DOHH2 (cell line): Measurements from ENCODE around the gene LMNB1.

Experiments
- H3F3A ChIP-seq: fragments of 200-600 bp; sonication (generic), shearing (Covaris generic); 2 replicates; pipeline ENCODE4 v1.6.0; 2016; ENCODE audit warnings: antibody characterized with exemption, mild to moderate bottlenecking; ENCODE audit not compliant: control insufficient read depth, insufficient read depth
- H3K27ac ChIP-seq: fragments of 200-600 bp; sonication (generic); 2 replicates; pipeline ENCODE4 v1.5.1; 2014; ENCODE audit warnings: low read depth, mild to moderate bottlenecking, low read length, moderate library complexity
- H3K27me3 ChIP-seq: fragments of 200-600 bp; sonication (generic); 2 replicates; pipeline ENCODE4 v1.6.1; 2014; ENCODE audit warnings: mild to moderate bottlenecking, low read length, mixed read lengths; ENCODE audit not compliant: control insufficient read depth
- H3K36me3 ChIP-seq: fragments of 200-600 bp; sonication (generic); 2 replicates; pipeline ENCODE4 v1.6.1; 2014; ENCODE audit warnings: mild to moderate bottlenecking, low read length, moderate library complexity, mixed read lengths; ENCODE audit not compliant: control insufficient read depth
- H3K4me1 ChIP-seq: fragments of 200-600 bp; sonication (generic); 2 replicates; pipeline ENCODE4 v1.6.1; 2014; ENCODE audit warnings: mild to moderate bottlenecking, low read length, mixed read lengths; ENCODE audit not compliant: control insufficient read depth
- H3K4me2 ChIP-seq: fragments of 200-600 bp; sonication (generic); 2 replicates; pipeline ENCODE4 v1.6.0; 2014; ENCODE audit warnings: mild to moderate bottlenecking, low read length, moderate library complexity
- H3K4me3 ChIP-seq: fragments of 200-600 bp; sonication (generic); 2 replicates; pipeline ENCODE4 v1.5.1; 2014; ENCODE audit warnings: mild to moderate bottlenecking, low read length, mixed read lengths
- H3K79me2 ChIP-seq: fragments of 200-600 bp; sonication (generic); 2 replicates; pipeline ENCODE4 v1.6.1; 2014; ENCODE audit warnings: mild to moderate bottlenecking, low read length, mixed read lengths; ENCODE audit not compliant: control insufficient read depth
- H3K9me2 ChIP-seq: fragments of 200-600 bp; sonication (generic); replicated peaks from 2 replicates; pipeline ENCODE4 v1.6.1; 2014; ENCODE audit warnings: mild to moderate bottlenecking, low read length, mixed read lengths; ENCODE audit not compliant: control insufficient read depth
- H3K9me3 ChIP-seq: fragments of 200-600 bp; sonication (generic); 2 replicates; pipeline ENCODE4 v1.6.1; 2014; ENCODE audit warnings: antibody characterized with exemption, low read length, mixed read lengths; ENCODE audit not compliant: control insufficient read depth, insufficient read depth
- H4K20me1 ChIP-seq: fragments of 200-600 bp; sonication (generic); 2 replicates; pipeline ENCODE4 v1.6.0; 2014; ENCODE audit warnings: low read depth, mild to moderate bottlenecking, antibody characterized with exemption, low read length, moderate library complexity; ENCODE audit not compliant: control insufficient read depth, insufficient read depth
- EZH2phosphoT487 ChIP-seq: fragments of 200-600 bp; sonication (generic); IDR thresholded peaks from 2 replicates; pipeline ENCODE4 v1.6.1; 2017; ENCODE audit warnings: borderline replicate concordance, mild to moderate bottlenecking, antibody characterized with exemption, low read length, moderate library complexity, mixed read lengths
- TF ChIP-seq, protein P1 (sequence below): fragments of 200-600 bp; sonication (generic); IDR thresholded peaks from one replicate; pipeline ENCODE4 v1.5.1; 2014; ENCODE audit warnings: antibody characterized with exemption, mild to moderate bottlenecking, low read depth, low read length; ENCODE audit not compliant: poor library complexity, severe bottlenecking

The LMNB1 gene

DNA sequence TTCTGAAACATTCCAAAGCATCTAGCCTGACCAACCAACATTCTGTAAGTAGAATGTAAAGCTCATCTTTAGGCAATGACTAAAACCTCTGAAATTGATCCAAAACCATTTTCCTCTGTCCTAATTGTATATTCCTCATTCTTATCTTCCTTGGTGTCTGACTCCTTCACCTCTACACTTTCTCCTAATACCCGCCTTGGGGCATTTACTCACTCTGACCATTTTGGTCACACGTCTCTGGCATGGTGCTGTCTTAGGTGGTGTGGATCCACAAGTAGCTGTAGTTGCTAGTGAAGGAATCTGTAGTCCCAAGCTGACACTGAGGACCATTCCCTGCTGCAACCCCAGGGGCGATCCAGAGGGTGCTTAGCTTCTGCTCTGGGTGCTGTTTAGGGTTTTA is 40.8 kb upstream of the LMNB1 start:
- Histone ChIP-seq H3K9me3 (no peaks in the 10 kb centered on the region), H3K27ac (no peak overlapping the region), H3K4me2 (no peak overlapping the region), H3K9me2 (no peaks in the 10 kb centered on the region), H3F3A (no peaks in the 10 kb centered on the region), H3K79me2 (no peaks in the 10 kb centered on the region), H4K20me1 (no peaks in the 10 kb centered on the region), H3K4me3 (no peak overlapping the region), H3K27me3 (peaks cover 3% of the 10 kb centered on the region; the same call in 1 of the 2 replicates), H3K36me3 (no peaks in the 10 kb centered on the region), H3K4me1 (no peaks in the 10 kb centered on the region)
- no peak for TF ChIP-seq EZH2phosphoT487
- TF ChIP-seq, protein P1, sequence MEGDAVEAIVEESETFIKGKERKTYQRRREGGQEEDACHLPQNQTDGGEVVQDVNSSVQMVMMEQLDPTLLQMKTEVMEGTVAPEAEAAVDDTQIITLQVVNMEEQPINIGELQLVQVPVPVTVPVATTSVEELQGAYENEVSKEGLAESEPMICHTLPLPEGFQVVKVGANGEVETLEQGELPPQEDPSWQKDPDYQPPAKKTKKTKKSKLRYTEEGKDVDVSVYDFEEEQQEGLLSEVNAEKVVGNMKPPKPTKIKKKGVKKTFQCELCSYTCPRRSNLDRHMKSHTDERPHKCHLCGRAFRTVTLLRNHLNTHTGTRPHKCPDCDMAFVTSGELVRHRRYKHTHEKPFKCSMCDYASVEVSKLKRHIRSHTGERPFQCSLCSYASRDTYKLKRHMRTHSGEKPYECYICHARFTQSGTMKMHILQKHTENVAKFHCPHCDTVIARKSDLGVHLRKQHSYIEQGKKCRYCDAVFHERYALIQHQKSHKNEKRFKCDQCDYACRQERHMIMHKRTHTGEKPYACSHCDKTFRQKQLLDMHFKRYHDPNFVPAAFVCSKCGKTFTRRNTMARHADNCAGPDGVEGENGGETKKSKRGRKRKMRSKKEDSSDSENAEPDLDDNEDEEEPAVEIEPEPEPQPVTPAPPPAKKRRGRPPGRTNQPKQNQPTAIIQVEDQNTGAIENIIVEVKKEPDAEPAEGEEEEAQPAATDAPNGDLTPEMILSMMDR = no peak

- H3K27ac ChIP-seq = no peak overlapping the region
- TF ChIP-seq, protein P1 = no peak
- no peak for TF ChIP-seq EZH2phosphoT487
- no peaks in the 10 kb centered on the region for H3K4me1 ChIP-seq
- no peak overlapping the region for H3K4me3 ChIP-seq
- no peak overlapping the region for H3K4me2 ChIP-seq
- no peaks in the 10 kb centered on the region for H3K79me2 ChIP-seq
- H3K27me3 ChIP-seq = no peaks in the 10 kb centered on the region
- no peaks in the 10 kb centered on the region for H4K20me1 ChIP-seq
- no peaks in the 10 kb centered on the region; the same call in 1 of the 2 replicates for H3F3A ChIP-seq
- no peaks in the 10 kb centered on the region for H3K9me2 ChIP-seq
- no peaks in the 10 kb centered on the region for H3K9me3 ChIP-seq
- no peaks in the 10 kb centered on the region for H3K36me3 ChIP-seq
Measured at GRCh38 chr5:126741361-126741760, 35.6 kb upstream of the LMNB1 start.

DNA sequence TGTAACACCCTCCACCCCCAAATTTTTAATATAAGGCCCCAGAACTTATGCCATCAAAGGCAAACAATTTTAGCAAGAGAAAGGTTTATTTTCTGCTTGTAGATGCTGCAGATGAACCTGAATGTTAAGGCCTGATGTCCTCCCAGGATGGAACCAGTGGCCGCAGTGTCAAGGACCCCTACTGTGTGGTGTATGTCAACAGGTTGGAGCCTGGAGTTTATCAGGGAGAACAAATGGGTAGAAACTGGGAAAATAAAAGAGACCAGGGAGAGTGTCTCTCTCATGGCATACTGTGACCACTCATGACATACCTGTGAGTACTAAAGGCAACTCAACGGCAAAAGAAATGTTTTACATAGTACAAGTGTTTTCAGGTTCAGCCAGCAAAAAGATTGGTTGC is 34.5 kb upstream of the LMNB1 start:
- Histone ChIP-seq H3K4me1 (no peaks in the 10 kb centered on the region), H3K36me3 (no peaks in the 10 kb centered on the region), H3K4me2 (no peak overlapping the region), H3K27me3 (no peaks in the 10 kb centered on the region), H4K20me1 (no peaks in the 10 kb centered on the region), H3K9me3 (no peaks in the 10 kb centered on the region), H3F3A (no peaks in the 10 kb centered on the region; the same call in 1 of the 2 replicates), H3K4me3 (no peak overlapping the region), H3K79me2 (no peaks in the 10 kb centered on the region), H3K9me2 (no peaks in the 10 kb centered on the region), H3K27ac (no peak overlapping the region)
- TF ChIP-seq, protein P1 = no peak
- TF ChIP-seq EZH2phosphoT487 = no peak

DNA sequence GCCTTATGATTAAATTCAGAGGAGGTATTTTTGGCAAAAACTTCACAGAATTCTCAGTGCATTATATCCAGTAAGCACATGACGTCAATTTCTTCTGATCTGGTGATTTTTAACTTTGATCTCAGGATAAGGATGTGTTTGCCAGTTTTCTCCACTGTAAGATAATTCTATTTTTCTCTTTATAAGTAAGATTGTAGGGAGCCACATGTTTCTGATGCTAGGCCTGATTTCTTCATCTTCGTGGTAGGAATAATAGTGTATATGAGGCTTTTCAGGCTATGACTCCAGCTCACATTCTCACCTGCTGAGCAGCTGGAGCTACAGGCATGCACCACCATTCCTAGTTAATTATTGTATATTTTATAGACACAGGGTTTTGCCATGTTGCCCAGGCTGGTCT is 32.1 kb upstream of the LMNB1 start:
- peaks cover 16% of the 10 kb centered on the region for H3K4me1 ChIP-seq
- H3K4me3 ChIP-seq = no peak overlapping the region

More for the DNA sequence above, 32.1 kb upstream of the LMNB1 start:
- Histone ChIP-seq H3K79me2 (no peaks in the 10 kb centered on the region), H4K20me1 (no peaks in the 10 kb centered on the region), H3K9me3 (no peaks in the 10 kb centered on the region), H3K27ac (no peak overlapping the region), H3K27me3 (no peaks in the 10 kb centered on the region), H3F3A (peaks cover 3% of the 10 kb centered on the region; the same call in 1 of the 2 replicates), H3K36me3 (no peaks in the 10 kb centered on the region), H3K9me2 (no peaks in the 10 kb centered on the region), H3K4me2 (no peak overlapping the region)
- no peak for TF ChIP-seq EZH2phosphoT487
- TF ChIP-seq, protein P1 = no peak
